ENCODE data around the gene NTSR1.

NTSR1 gene

DNA sequence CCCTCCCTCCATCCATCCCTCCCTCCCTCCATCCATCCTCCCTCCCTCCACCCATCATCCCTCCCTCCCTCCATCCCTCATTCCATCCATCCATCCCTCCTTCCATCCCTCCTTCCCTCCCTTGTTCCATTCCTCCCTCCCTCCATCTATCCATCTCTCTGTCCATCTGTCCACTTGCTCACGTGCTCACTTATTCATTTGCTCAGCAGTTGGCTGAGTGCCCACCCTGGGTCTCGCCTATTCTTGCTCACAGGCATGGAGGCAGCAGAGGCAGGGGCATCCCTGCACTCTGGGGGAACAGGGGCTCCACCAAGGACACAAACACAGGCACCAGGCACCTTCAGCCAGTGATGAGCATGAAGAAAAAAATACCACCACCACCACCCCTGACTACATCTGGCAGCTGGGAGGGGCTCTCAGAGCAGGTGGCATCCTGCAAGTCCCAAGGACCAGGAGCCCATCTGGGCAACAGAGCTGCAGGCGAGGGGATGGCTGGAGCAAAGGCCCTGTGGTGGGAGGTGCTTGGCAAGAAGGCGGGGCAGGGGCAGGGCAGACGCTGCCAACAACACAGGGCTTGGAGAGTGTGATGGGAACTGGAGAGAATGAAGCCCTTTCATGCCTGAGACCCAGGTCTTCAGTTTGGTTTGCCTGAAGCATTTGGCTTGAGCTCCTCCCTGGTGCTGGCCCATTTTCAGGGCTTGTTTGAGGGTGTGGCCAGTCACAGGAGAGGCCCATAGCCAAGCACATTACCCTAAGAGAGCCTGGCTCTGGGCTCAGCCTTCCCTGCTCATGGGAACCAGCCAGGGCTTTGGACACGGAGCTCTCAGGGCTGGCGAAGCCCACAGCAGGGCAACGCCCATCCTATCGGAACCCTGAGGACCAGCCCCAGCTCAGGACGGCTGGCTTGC is 47.4 kb downstream of the NTSR1 start:
- DNase-seq (ENCODE audit: low read depth, low spot score): no peak

DNA sequence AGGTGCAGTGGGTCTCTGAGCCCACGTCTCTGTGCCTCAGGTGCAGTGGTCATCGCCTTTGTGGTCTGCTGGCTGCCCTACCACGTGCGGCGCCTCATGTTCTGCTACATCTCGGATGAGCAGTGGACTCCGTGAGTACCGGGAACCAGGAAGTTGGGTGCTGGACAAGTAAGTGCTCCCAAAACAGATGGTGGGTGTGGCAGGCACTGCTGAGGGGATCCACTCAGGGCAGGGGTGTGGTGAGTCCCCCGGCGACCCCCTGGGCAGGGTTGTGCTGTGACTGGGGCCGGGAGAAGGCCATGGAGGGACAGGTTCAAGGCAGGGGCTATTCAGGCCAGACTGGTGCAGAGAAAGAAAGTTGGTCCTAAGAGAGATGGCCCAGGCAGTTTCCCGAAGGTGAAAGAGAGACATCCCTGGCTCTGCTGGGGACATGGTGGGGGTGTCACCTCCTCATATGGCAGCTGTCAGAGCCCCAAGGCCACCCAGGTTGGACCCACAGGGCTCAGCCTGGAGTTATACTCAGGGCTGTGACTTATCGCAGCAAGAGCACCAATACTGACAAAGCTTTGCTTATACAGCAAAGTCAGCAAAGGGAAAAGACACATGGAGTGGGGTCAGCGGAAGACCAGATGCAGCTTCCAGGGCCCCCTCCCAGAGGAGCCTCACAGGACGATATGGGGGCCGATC is 49.7 kb downstream of the NTSR1 start:
- no peak for DNase-seq (ENCODE audit: low read depth, low spot score)

DNA sequence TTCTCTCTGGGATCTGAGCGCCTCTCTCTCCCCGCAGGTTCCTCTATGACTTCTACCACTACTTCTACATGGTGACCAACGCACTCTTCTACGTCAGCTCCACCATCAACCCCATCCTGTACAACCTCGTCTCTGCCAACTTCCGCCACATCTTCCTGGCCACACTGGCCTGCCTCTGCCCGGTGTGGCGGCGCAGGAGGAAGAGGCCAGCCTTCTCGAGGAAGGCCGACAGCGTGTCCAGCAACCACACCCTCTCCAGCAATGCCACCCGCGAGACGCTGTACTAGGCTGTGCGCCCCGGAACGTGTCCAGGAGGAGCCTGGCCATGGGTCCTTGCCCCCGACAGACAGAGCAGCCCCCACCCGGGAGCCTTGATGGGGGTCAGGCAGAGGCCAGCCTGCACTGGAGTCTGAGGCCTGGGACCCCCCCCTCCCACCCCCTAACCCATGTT is 51.4 kb downstream of the NTSR1 start:
- no peak for DNase-seq (ENCODE audit: low read depth, low spot score)

DNA sequence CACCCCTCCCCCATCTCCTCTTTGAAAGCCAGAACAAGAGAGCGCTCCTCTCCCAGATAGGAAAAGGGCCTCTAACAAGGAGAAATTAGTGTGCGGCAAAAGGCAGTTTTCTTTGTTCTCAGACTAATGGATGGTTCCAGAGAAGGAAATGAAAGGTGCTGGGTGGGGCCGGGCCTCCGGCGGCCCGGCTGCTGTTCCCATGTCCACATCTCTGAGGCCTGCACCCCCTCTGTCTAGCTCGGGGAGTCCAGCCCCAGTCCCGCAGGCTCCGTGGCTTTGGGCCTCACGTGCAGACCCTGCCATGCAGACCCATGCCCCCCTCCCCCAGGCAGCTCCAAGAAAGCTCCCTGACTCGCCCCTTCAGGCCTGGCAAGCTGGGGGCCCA is 51.8 kb downstream of the NTSR1 start:
- DNase-seq (ENCODE audit: low read depth, low spot score): no peak

DNA sequence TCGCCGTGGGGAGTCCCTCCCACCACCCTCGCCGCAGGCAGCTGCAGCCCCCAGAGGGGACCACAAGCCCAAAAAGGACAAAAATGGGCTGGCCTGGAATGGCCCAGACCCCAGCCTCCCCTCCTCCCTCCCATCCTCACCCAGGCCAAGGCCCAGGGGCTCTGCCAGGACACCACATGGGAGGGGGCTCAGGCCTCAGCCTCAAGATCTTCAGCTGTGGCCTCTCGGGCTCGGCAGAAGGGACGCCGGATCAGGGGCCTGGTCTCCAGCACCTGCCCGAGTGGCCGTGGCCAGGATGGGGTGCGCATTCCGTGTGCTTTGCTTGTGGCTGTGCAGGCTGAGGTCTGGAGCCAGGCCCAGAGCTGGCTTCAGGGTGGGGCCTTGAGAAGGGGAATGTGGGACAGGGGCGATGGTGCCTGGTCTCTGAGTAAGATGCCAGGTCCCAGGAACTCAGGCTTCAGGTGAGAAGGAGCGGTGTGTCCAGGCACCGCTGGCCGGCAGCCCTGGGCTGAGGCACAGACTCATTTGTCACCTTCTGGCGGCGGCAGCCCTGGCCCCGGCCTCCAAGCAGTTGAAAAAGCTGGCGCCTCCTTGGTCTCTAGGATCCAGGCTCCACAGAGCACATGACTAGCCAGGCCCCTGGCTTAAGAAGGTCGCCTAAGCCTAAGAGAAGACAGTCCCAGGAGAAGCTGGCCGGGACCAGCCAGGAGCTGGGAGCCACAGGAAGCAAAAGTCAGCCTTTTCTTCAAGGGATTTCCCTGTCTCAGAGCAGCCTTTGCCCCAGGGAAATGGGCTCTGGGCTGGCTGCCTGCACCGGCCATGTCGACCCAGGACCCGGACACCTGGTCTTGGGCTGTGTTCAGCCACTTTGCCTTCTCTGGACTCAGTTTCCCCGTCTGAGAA is 52.5 kb downstream of the NTSR1 start:
- no peak for DNase-seq (ENCODE audit: low read depth, low spot score)

DNA sequence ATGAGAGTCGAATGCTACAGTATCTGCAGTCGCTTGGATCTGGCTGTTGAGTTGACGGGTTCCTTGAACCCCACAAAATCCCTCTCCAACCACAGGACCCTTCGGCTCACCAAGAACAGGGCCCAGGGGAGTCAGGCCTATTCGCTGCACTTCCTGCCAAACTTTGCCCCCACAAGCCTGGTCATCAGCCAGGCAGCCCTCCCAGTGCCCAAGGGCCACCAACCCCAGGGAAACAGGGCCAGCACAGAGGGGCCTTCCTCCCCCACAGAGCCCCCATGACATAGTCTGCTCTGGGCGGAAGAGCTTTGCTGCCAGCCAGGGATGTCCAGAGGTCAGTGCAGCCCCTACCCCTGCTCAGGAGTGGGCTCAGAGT is 53.1 kb downstream of the NTSR1 start:
- no peak for DNase-seq (ENCODE audit: low read depth, low spot score)

DNA sequence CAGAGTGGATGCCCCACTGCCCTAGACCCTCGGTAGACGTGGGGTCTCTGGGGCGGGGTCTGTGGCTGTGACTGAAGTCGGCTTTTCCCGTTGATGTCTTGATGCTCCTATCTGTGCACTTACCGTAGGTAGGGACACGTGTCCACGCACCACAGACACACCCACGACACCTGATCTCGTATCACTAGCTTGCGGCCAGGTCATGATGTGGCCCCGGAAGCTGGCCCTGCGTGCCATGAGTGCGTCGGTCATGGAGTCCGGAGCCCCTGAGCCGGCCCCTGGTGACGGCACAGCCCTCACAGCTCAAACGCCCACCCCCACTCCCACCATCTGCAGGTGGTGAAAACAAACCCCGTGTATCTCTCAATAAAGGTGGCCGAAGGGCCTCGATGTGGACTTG is 53.7 kb downstream of the NTSR1 start:
- no peak for DNase-seq (ENCODE audit: low read depth, low spot score)

DNA sequence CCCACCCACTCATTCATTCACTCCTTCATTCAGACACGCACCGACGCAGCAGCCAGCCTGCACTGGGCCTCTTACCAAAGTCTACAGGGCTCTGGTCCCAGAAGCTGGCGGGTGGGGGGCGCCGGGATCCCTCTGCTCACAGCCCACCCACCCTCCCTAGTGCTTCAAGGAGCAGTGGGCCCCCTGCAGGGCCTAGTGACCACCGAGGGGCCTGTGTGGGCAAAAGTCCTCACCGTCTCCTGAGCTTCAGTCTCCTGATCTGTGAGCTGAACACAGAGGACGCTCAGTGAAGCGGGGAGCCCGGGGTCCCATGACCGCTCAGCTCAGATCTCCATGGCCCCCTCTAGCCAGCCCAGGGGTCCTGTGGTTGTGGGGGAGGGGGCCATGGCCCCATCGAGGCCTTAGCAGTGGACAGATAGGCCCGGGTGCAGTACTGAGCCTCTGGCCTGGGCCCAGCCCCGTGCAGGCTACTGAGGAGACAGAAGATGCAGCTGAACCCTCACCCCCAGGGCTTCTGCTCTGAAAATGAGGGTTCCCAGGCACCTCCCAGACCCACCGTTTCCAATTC is 54.2 kb downstream of the NTSR1 start:
- no peak for DNase-seq (ENCODE audit: low read depth, low spot score)

DNA sequence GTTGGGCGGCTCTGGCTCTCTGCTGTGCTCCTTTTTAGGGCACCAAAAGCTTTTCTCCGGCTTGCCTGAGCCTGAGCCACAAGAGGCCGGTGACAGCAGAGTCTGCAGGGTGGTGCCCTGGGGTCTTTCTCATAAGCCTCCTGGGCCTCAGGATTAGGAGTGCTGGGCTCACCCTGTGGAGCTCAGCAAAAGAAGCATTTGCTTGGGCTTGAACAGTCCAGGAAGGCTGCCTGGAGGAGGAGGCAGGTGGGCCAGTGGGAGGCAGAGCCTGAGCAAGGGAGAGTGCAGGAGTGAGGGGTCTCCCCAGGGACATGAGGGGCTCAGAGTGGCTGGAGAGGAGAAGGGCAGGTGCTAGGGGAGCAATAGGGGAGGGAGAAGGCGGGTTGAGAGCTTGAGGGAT is 54.8 kb downstream of the NTSR1 start:
- no peak for DNase-seq (ENCODE audit: low read depth, low spot score)

DNA sequence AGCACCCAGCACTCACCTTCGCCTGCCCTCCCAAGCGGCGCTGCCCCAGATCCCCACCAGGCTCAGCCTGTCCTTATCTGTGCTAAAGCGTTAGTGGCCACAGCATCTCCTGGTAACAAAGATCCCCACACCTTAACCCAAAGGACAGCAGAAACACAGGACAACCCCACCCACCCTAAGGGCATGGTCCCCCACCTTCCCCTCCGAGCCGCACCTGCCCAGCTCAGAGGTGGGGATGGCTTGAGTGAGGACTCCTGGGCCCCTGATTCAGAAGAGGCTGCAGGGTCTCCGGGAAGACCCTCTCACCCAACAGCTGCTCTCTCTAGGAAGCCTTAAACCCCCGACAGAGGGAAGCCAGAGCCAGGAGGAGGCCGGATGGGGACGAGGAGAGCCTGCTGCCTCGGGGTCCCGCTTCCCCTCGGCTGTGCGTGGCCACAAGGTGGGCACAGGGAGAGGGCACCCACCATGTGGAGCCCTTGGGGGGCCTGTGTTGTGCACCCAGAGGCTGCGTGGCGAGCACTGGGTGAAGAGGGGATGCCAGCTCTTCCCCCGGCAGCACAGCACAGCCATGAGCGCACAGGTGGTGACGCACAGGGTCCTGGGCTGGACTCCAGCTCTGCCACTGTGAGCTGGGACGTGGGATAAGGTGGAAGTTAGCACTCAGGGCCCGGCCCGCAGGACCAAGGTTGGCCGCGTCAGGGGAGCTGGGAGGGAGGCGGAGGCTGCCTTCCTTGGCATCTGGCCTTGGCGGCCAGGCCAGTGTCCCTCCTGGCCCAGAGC is 55.7 kb downstream of the NTSR1 start:
- DNase-seq (ENCODE audit: low read depth, low spot score): no peak

DNA sequence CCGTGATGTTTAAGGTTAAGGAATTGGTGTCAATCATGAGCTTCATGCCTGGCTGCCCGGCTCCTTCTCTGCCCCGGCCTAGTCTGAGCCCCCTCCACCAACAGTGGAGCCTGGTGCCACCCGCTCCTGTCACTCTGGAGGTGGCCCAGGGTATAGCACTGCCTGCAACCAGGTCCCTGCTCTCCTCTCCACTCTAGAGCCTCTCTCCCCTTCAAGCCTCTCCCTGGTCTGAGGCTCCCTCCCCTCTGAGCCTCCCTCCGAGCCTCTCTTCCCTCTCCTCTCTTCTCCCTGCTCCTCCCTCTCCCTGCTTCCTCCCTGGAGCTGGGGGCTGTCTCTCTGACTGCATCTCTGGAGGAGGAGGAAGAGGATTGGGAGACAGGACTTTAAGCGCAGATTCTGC is 56.4 kb downstream of the NTSR1 start:
- DNase-seq (ENCODE audit: low read depth, low spot score): no peak

DNA sequence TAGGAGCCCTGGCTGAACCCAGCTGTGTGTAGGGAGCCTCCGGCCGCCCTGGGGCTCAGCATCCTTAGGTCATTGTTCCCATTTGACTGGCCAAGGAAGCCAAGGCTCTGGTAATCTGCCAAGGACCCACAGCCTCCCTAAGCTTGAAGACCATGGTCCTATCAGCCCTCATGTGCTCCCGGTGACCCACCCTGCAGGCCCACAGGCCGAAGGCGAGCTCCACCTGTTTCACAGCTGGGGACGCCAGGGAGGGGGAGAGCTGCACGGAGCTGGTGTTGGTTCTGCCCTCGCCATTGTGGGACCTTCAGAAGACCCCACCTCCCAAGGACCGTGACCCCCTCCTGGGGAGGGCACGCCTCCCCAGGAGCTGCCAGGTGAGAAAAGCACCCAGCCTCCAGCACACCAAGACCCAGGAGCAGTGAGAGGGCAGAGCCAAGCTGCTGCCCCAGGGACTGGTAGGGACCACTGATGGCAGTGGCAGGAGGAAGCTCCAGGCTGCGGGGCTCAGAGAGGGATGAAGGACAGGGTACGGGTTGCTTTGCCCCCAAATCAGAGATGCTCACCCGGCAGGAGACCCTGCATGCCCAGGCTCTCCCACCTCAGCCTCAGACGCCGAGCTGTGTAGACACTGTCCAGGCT is 56.9 kb downstream of the NTSR1 start:
- DNase-seq (ENCODE audit: low read depth, low spot score): no peak

DNA sequence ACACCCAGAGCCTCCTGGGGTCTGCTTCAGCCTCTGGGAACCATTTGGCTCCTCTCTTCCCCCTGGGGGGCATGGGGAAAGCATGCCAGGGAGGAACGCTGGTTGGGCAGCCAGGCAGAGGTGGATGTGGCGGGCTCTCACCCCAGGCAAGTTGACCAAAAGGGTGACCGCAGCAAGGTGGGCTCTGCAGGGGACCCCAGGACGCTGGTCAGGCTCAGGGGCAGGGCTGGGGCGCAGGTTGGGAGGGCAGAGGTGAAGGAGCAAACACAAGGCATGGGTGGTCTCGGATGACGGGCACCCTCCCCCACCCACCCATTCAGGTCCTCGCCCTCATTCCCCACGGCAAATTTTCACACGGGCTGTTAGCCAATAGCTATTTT is 57.4 kb downstream of the NTSR1 start:
- DNase-seq (ENCODE audit: low read depth, low spot score): no peak

DNA sequence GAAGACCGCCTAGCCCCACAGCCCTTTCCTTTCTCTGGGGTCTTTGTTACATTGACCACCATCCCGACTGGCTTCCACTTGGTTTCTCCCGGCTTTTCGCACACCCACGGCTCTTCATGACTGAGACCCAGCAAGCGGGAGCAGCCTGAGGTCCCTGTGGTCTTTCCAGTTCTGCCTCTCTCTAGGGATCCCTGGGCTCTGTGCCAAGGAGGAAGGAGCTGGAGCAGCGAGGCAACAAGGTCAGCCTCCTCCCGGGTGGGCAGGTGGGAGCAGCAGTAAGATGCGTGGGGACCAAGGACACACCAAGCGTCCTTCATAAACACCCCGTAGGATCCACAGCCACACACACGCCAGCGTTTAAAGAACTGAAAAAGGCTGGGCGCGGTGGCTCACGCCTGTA is 58.1 kb downstream of the NTSR1 start:
- DNase-seq (ENCODE audit: low read depth, low spot score): no peak

DNA sequence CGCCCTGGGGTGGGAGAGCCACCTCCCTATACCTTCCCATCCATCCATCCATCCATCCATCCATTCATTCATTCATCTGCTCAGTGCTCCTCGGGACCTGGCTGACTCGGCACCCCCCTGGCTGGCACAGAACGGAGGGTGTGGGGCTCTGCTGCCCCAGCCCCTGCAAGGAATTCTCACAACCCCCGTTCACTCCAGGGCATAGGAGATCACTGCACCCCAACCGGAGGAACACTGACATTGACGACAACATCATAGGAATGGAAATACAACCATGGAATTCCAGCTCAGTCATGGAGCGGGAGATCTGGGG is 59.6 kb downstream of the NTSR1 start:
- no peak for DNase-seq (ENCODE audit: low read depth, low spot score)

DNA sequence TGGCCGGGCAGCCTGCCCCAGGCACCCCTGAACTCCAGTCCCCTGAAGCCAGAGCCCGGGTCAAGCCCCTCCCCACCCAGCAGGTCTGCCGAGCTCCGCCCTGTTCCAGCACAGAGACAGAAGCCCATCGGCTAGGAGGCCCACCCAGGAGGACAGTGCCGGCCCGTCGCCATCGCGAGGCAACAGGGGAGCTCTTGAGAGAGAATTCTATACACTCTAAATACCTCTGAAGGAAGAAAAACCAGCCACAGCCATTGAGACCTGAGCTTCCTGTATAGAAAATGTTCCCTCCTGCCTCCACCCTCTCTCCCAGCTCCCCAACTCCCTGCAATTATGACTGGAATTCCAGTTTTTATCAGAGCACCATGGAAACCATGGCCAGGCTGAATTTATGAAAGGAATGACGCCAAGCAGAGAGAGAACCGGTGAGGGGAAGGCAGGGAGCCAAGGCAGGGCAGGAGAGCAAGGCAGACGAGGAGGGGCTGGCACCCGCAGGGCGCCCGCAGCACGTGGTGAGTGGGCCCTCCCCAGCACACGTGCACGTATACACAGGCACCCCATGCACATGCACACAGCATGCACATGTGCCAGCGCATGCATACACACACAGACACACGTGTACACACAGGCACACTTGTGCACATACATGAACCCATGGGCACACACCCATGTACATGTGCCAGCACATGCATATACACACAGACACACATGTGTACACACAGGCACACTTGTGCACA is 60.1 kb downstream of the NTSR1 start:
- DNase-seq (ENCODE audit: low read depth, low spot score): no peak

DNA sequence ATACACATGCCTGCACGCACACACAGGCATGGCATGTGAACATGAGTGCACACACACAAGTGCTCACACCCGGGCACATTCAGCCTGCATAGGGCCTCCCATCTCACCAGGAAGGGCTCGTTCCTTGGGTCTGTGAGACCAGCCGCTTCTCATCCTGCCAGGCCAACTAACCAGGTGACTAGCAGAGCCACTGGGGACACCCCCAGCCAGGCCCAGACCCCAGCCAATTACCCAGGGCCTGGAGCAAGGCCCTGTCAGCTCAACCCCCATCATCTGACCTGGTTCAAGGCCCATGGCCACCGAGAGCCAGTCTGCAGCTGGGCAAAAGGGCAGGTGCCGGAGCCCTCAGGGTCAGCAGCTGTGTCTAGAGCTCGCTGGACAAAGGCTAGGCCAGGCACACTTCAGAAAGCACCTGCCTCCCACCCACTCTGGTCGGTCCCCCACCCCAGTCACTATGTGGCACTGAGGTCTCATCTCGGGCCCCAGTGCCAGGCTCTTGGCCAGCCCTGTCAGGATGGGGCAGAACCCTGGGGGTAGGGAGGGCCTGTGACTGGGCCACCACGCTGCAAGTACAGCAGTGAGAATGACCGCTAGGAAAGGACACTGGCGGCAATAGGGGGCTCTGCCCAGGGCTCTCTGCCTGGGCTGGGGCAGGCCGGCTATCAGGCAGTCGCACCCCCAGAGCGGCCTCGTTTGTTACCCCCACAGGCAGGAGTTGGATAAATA is 60.9 kb downstream of the NTSR1 start:
- no peak for DNase-seq (ENCODE audit: low read depth, low spot score)

DNA sequence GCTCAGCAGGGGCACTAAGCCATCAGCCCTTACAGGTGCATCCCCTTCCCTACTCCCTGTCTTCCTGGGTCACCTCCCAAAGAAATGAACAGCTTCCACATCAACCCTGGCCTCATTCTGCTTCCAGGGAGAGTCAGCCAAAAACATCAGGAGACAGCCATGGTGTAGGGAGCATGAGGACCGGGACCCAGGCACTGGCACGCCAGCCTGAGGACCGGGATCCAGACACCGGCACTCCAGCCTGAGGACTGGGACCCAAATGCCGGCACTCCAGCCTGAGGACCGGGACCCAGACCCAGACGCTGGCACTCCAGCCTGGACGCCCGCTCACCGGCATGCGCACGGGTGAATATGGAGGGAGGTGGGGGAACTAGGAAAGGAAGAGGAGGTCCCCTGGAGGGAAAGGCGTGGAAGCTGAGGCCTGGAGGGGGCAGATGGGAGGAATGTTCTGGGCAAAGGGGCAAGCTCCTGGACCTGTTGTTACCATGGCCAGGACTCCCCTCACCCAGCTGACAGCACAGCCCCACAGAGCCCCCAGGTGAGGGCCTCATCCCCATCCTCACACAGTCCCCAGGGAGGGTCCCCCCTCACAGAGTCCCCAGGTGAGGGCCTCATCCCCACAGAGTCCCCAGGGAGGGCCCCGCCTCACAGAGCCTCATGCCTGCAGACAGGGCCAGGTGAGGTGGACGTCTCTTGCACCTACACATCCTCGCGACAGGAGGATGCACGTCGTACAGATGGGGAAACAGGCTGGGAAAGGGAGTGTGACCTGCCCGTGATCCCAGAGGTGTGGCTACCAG is 61.7 kb downstream of the NTSR1 start:
- DNase-seq (ENCODE audit: low read depth, low spot score): no peak

DNA sequence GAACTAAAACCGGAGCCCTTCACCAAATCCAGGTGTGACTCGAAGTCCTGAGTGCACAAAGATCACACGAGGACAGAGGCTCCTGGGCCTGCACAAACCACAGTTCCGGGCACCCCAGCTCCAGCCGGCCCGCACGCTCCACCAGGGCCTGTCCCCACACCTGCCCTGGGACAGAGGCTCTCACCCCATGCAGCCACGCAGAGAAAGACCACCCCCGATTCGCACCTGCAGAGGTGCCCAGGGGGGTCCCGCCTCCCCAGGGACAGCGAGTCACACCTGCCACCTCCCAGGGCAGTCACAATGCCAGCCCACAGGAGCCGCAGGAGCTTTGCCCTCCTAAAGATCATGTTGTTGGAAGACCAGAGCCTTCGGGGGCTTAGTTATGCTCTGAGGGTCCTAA is 62.3 kb downstream of the NTSR1 start:
- DNase-seq (ENCODE audit: low read depth, low spot score): no peak
